PFSK-1 (cell line): Measurements from ENCODE around the gene FGGY.

ENCODE experiments used
- POLR2AphosphoS5 ChIP-seq: IDR thresholded peaks from 2 replicates; pipeline ENCODE4 v1.6.1; 2012; ENCODE audit warnings: low read depth, mild to moderate bottlenecking, control low read depth, low read length, moderate library complexity
- REST ChIP-seq, 2 experiments: IDR thresholded peaks; 2 replicates each; pipeline versions ENCODE4 v1.6.1 to v1.8.0; 2011 to 2012; ENCODE audit warnings: low read depth in 2 of 2, low read length in 2 of 2, control low read depth in 1 of 2, inconsistent platforms in 1 of 2, mild to moderate bottlenecking in 1 of 2, moderate library complexity in 1 of 2; ENCODE audit not compliant: insufficient read depth in 1 of 2
- TAF1 ChIP-seq: IDR thresholded peaks from 2 replicates; pipeline ENCODE4 v1.6.1; 2012; ENCODE audit warnings: low read length, control low read depth, borderline replicate concordance; ENCODE audit not compliant: insufficient read depth

- no peak for TF ChIP-seq POLR2AphosphoS5
- no peak for TF ChIP-seq TAF1
- no peak for TF ChIP-seq REST (IDR thresholded peaks at IDR 0.05; ENCODE audit: insufficient read depth in 1 of 2, low read depth in 2 of 2, low read length in 2 of 2)
Measured at GRCh38 chr1:59597420-59598119, 300.7 kb downstream of the FGGY start.
